Measurements from ENCODE around the gene PDE4D. TPM values are rescaled to one million over a fixed set of nuclear protein-coding genes. Genes with fewer than 3 reads are reported as not detected.

The PDE4D gene
- total RNA-seq, 1 donor from 2014 or later = 39.2 TPM

DNA sequence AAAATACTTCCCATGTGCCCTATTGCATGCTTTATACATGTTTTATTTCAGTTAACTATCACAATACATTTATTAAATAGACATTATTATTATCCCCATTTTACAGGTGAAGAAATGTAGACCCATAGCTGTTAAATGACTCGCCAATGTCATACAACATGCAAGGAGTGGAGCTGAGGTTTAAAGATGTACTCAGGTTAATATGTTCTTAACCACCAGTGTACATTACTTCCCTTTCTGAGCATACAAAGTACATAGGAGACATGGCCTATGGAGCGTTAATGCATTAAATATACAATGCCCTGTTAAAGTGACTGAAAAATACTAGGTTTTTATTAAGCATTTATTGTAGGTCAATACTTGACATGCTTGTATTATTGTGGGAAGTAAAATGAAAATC is 407.0 kb downstream of the PDE4D start:
- H3K4me3 ChIP-seq (ENCODE audit: low read depth, low read length) = no peak overlapping the region
- H3K27me3 ChIP-seq (ENCODE audit: control insufficient read depth, insufficient read depth, low read length) = no peaks in the 10 kb centered on the region
- H3K36me3 ChIP-seq (ENCODE audit: control insufficient read depth, insufficient read depth, low read length) = no peaks in the 10 kb centered on the region
- DNase-seq (ENCODE audit: low read depth) = no peak
- TF ChIP-seq CTCF (IDR thresholded peaks at IDR 0.05; ENCODE audit: insufficient read depth, low read length, poor library complexity, severe bottlenecking) = no peak

- H3K27me3 ChIP-seq (ENCODE audit: control insufficient read depth, insufficient read depth, low read length) = no peaks in the 10 kb centered on the region
- no peak overlapping the region for H3K4me3 ChIP-seq (ENCODE audit: low read depth, low read length)
- peak; percentile 37 for DNase-seq (ENCODE audit: low read depth)
- H3K36me3 ChIP-seq (ENCODE audit: control insufficient read depth, insufficient read depth, low read length) = no peaks in the 10 kb centered on the region
- no peak for TF ChIP-seq CTCF (IDR thresholded peaks at IDR 0.05; ENCODE audit: insufficient read depth, low read length, poor library complexity, severe bottlenecking)
Measured at GRCh38 chr5:59485629-59486439, 407.7 kb downstream of the PDE4D start.

GRCh38 chr5:59485107-59485506 is 408.4 kb downstream of the PDE4D start:
- Histone ChIP-seq H3K4me3 (ENCODE audit: low read depth, low read length) (no peak overlapping the region), H3K36me3 (ENCODE audit: control insufficient read depth, insufficient read depth, low read length) (no peaks in the 10 kb centered on the region), H3K27me3 (ENCODE audit: control insufficient read depth, insufficient read depth, low read length) (no peaks in the 10 kb centered on the region)
- TF ChIP-seq CTCF (IDR thresholded peaks at IDR 0.05; ENCODE audit: insufficient read depth, low read length, poor library complexity, severe bottlenecking) = no peak
- no peak for DNase-seq (ENCODE audit: low read depth)

- no peak for DNase-seq (ENCODE audit: low read depth)
- no peaks in the 10 kb centered on the region for H3K36me3 ChIP-seq (ENCODE audit: control insufficient read depth, insufficient read depth, low read length)
- TF ChIP-seq CTCF (IDR thresholded peaks at IDR 0.05; ENCODE audit: insufficient read depth, low read length, poor library complexity, severe bottlenecking) = no peak
- no peak overlapping the region for H3K4me3 ChIP-seq (ENCODE audit: low read depth, low read length)
- H3K27me3 ChIP-seq (ENCODE audit: control insufficient read depth, insufficient read depth, low read length) = no peaks in the 10 kb centered on the region
Measured at GRCh38 chr5:59484618-59485017, 408.9 kb downstream of the PDE4D start.

GRCh38 chr5:59483971-59484472 is 409.5 kb downstream of the PDE4D start:
- H3K27me3 ChIP-seq (ENCODE audit: control insufficient read depth, insufficient read depth, low read length) = no peaks in the 10 kb centered on the region
- peak; percentile 72 for DNase-seq (ENCODE audit: low read depth)

More at GRCh38 chr5:59483971-59484472, 409.5 kb downstream of the PDE4D start:
- TF ChIP-seq CTCF (IDR thresholded peaks at IDR 0.05; ENCODE audit: insufficient read depth, low read length, poor library complexity, severe bottlenecking) = no peak
- H3K36me3 ChIP-seq (ENCODE audit: control insufficient read depth, insufficient read depth, low read length) = no peaks in the 10 kb centered on the region
- H3K4me3 ChIP-seq (ENCODE audit: low read depth, low read length) = no peak overlapping the region

All from kidney epithelial cell (primary cell).